Gastrocnemius medialis (tissue), 4 donors: Measurements from ENCODE around the gene USP20.

Experiments
- CTCF ChIP-seq, 5 experiments: fragments of 450-650 bp in 3 of 5; fragments of 200-600 bp in 2 of 5; sonication (generic) in 2 of 5; IDR thresholded peaks in 4 of 5; conservative IDR thresholded peaks in 1 of 5; 1 replicate in 4 of 5; 2 replicates in 1 of 5; pipeline ENCODE4 v1.5.1; 2016 to 2019; ENCODE audit warnings: antibody characterized with exemption in 5 of 5, mild to moderate bottlenecking in 3 of 5, moderate library complexity in 3 of 5
- POLR2A ChIP-seq, 2 donors: fragments of 450-650 bp; IDR thresholded peaks; one replicate each; pipeline ENCODE4 v1.6.1; 2017; ENCODE audit warnings: antibody characterized with exemption in 2 of 2, mild to moderate bottlenecking in 2 of 2, moderate library complexity in 2 of 2

GRCh38 chr9:129867136-129868022 is 32.1 kb downstream of the USP20 start:
- no peak for TF ChIP-seq POLR2A (IDR thresholded peaks at IDR 0.05)
- no peak for TF ChIP-seq CTCF (IDR thresholded peaks at IDR 0.05 in 4 of 5, conservative IDR thresholded peaks at IDR 0.05 in 1 of 5)
